Brain pericyte (primary cell): ENCODE measurements around the gene TIMMDC1.
"Not testable (repeated sequence)": the region's sequence is repeated elsewhere in the genome, so short reads cannot be mapped to it uniquely, and the experiment has no call there.

Experiments
- DNase-seq: peaks from one replicate; pipeline ENCODE4 v3.0.0-alpha.2; 2012; ENCODE audit warnings: low read depth, low spot score

TIMMDC1 gene

GRCh38 chr3:119508172-119508845, 10.0 kb downstream of the TIMMDC1 start:
- DNase-seq: no peak

GRCh38 chr3:119510690-119511089, 12.3 kb downstream of the TIMMDC1 start:
- DNase-seq: no peak

GRCh38 chr3:119514637-119515036, 16.3 kb downstream of the TIMMDC1 start:
- no peak for DNase-seq

GRCh38 chr3:119517112-119517511, 18.8 kb downstream of the TIMMDC1 start:
- no peak for DNase-seq

- DNase-seq: no peak
These were observed 19.7 kb downstream of the TIMMDC1 start for GRCh38 chr3:119518026-119518425.

GRCh38 chr3:119524931-119525662, 26.8 kb downstream of the TIMMDC1 start:
- DNase-seq: no peak

GRCh38 chr3:119527714-119528113, 29.4 kb downstream of the TIMMDC1 start:
- DNase-seq: no peak

GRCh38 chr3:119529883-119530282, 31.5 kb downstream of the TIMMDC1 start:
- no peak for DNase-seq

- no peak for DNase-seq
These were observed 32.1 kb downstream of the TIMMDC1 start for GRCh38 chr3:119530456-119530855.

- DNase-seq: no peak
These were observed 32.8 kb downstream of the TIMMDC1 start for GRCh38 chr3:119531151-119531550.

GRCh38 chr3:119534296-119534695, 35.9 kb downstream of the TIMMDC1 start:
- no peak for DNase-seq

GRCh38 chr3:119536757-119537156, 38.4 kb downstream of the TIMMDC1 start:
- no peak for DNase-seq

- no peak for DNase-seq
These were observed 40.4 kb downstream of the TIMMDC1 start for GRCh38 chr3:119538772-119539171.

GRCh38 chr3:119541547-119541946, 43.2 kb downstream of the TIMMDC1 start:
- DNase-seq: no peak

- no peak for DNase-seq
These were observed 43.9 kb downstream of the TIMMDC1 start for GRCh38 chr3:119542168-119542767.

GRCh38 chr3:119543147-119543546, 44.8 kb downstream of the TIMMDC1 start:
- DNase-seq: no peak

- no peak for DNase-seq
These were observed 48.9 kb downstream of the TIMMDC1 start for GRCh38 chr3:119547227-119547626.

GRCh38 chr3:119548341-119548740, 50.0 kb downstream of the TIMMDC1 start:
- DNase-seq: no peak

GRCh38 chr3:119550192-119550910, 52.0 kb downstream of the TIMMDC1 start:
- no peak for DNase-seq

- no peak for DNase-seq
These were observed 53.3 kb downstream of the TIMMDC1 start for GRCh38 chr3:119551598-119551997.

- DNase-seq: not testable (repeated sequence)
These were observed 54.6 kb downstream of the TIMMDC1 start for GRCh38 chr3:119552928-119553327.

GRCh38 chr3:119553823-119554415, 55.6 kb downstream of the TIMMDC1 start:
- no peak for DNase-seq
